G401.6 (cell line): ENCODE results near the gene ISG20.

ENCODE experiments used
- FAIRE-seq: peaks from 2 replicates; lab custom pipeline; 2012; peaks lifted over from hg19 to GRCh38; lab: Jason Lieb, UNC

Gene ISG20

DNA sequence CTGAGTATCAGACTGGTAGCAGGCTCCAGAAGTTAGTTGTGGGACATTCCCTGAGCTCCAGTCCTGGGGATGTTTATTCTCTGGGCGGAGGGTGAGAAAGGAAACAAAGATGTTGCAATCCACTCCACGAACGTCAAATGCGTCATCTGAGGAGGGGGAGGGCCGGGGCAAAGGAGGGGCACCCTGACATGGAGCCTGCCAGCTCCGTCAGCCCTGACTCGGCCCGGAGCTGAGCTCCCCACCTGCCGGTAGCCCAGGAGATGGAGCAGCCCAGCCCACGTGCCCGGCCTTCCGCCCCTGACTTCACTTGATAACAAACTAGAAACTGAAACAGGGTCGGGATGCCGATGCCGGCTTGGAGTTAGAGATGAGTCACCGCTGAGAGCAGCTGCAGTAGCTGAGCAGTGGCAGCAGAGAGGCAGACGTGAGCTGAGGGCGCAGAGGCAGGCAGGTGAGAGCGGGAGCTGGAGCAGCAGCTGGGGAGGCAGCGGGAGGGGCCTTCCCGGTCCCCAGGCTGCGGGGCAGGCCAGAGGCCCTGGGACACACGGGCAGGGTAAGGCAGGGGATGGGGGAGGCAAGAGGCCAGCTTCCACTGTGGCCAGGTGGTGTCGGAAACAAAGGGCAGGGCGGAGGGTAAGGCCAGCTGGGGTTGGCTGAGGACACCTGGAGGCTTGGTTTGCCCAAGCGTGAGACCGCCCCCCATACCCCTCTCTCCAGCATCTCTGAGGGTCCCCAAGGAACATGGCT lies at the start of gene ISG20:
Gene ISG20 (plus strand): TSS at position 391 of the 747 bp plus-strand sequence. CDS start 351 bp downstream, at position 742.
- peak; percentile 77 for FAIRE-seq

- no peak for FAIRE-seq
These were observed 48.1 kb upstream of the ISG20 start for GRCh38 chr15:88590759-88591158.

GRCh38 chr15:88591384-88591783 lies 47.4 kb upstream of the ISG20 start:
- no peak for FAIRE-seq

- no peak for FAIRE-seq
These were observed 34.9 kb upstream of the ISG20 start for GRCh38 chr15:88603885-88604284.

DNA sequence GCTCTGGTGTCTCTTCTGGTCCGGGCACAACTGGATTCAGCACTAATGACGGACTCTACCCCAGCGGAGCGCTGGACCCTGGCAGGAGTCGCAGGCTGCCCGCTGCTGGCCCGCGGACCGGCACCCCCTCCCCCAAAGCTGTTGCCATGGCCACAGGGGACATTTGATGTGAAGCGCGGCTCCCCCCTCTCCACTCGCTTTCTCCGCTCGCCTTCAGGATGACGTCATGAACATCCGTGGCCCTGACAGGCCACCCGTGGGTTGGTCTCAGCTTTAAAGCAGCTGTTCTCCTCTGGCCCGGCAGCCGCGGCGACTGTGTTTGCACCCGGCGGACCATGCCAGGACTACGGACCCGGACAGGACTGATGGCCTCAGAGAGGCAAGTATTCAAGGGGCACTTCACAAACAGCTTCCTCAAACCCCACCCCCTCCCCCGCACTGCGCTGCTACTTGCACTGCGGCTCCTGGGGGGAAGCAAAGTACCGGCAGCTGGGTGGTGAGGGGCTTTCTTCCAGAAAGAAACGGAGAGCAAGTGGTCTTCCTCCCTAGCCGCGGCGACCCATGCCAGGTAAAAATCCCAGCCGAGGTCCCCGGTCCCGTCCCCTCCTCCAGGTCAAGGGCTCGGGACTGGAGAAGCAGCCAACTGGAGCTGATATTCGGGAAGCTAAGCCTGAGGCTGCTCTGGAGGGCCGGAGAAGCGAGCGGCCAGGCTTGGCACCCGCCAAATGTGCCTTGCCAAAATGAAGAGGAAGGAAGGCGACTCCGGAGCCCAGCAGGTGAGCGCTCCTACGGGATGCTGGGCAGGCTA lies 34.2 kb upstream of the ISG20 start:
- no peak for FAIRE-seq

- FAIRE-seq = no peak
These were observed 33.4 kb upstream of the ISG20 start for GRCh38 chr15:88605189-88606069.

DNA sequence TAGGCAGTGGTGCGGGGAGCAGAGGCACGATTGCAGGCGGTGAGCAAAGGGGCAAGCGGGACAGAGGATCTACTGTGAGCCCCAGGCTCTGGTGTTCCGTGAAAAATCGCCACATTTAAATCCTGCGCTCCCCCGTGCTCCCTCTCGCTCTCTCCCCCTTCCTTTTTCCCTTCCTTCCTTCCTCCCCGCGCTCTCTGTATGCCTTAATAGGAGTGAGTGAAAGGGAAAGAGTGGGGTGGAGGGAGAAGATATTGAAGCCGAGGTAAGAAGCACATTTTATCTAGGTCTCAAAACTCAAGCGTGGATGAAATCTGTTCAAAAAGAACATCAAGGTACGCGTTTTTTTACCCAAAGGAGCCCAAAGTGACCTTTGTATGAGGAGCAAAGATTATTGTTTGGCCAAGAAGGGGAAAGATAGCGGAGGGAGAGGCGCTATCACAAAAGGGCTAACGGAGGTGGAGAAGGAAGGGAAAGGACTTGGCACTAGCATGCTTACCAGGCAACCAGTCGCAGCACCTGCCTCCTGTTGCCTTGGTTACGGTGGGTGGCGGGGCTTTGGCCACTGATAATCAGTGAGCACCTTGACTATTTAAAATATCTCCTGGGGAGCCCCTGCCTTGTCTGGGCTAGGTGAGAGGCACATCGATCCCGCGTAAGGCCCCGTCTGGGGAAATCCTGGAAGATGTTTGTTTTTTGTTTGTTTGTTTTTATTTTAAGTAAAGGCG lies 32.6 kb upstream of the ISG20 start:
- FAIRE-seq = no peak

GRCh38 chr15:88607951-88608350 lies 30.9 kb upstream of the ISG20 start:
- no peak for FAIRE-seq

DNA sequence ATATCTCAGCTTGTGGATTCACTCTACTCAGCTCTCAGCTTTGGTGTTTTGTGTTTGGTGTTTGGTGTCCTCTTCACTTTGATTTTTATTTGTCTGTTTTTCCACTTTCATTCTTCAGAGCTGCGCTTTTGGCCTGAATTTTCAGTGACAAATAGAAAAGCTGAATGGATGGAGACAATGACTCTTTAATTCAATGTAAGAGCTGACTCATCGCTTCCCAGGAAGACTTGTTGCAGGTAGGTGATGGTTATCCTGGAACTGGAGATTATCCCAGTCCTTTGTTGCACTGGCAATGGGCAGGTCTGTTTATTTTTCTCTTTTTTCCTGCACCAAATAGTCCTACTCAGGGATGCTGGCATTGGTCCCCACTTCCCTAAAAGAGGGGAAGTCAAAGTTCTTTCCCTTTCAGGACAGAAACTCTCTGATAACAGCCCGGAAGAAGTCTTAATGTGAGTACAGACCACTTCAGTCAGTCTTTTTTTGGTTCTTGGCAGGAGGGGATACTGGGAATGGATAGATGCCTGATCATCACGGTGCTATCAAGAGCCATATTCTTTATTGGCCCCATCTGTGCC lies 30.1 kb upstream of the ISG20 start:
- FAIRE-seq = no peak

- no peak for FAIRE-seq
These were observed 29.3 kb upstream of the ISG20 start for GRCh38 chr15:88609344-88610090.

- no peak for FAIRE-seq
These were observed 28.1 kb upstream of the ISG20 start for GRCh38 chr15:88610701-88611231.

GRCh38 chr15:88612186-88612796 lies 26.5 kb upstream of the ISG20 start:
- FAIRE-seq = no peak

GRCh38 chr15:88613074-88613944 lies 25.5 kb upstream of the ISG20 start:
- FAIRE-seq = no peak

DNA sequence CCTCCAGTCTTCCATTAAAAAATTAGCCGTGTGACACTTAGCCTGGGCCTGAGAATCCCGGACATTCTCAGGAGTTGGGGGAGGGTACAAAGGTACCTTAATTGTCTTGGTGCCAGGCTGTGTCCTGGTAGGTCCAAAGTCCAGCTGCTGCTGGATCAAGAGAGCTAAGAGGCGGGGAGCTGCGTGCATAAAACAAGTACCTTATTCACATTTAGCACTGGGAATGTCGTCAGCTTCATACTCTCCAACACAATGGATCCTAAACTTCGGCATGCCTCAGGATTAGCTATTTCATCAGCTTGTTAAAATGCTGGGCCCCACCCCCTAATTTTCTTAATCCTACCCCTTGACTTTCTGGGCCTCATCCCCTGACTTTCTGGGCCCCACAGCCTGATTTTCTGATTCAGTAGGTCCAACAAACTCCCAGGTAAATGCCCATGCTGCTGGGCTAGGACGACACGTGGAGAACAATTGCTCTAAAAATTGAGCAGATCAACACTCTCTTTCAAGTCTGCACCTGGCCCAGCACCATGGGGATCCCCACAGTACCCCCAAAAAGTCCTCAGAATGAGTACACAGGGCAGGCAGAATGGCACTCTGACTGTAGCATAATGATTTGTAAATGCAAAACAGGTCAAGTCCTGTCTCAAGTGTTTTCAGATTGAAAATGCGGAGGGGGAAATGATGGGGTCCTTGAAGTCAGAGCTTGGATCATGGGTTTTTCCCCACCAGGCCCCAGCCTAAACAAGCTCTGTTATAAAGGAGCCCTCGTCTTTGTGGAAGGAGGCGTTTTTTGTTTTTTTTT lies 23.3 kb upstream of the ISG20 start:
- FAIRE-seq = no peak

DNA sequence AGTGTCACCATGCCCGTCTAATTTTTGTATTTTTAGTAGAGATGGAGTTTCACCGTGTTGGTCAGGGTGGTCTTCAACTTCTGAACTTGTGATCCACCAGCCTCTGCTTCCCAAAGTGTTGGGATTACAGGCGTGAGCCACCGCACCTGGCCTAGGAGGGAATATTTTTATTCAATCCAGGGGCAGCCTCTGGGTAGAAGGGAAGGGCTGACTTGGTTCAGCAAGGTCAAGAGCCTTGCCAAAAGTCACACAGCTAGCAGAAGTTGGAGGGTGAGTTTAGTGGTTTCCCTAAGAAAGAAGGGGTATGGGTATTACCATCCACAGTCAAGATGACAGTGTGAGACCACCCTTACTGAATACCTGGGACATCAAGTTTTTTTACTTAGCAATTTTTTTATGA lies 22.6 kb upstream of the ISG20 start:
- FAIRE-seq = no peak

- FAIRE-seq = no peak
These were observed 21.6 kb upstream of the ISG20 start for GRCh38 chr15:88617031-88617722.

DNA sequence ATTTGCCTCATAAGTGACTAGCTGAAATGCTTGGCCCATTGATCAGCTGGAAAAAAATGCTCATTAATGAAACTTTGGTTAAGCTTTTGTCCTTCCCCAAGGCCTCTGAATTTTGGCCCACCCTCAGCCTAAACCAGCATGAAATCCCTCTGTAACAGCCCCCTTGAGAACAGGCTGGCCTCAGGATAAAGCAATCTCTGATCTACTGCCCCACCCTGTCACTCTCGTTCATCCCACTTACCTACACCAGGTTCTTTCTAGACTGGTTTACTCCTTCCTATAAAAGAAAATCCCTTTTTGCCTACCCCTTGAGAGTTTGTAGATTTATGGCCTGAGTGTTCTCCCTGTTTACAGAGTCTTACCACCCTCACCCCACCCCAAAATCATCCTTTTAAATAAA lies 21.0 kb upstream of the ISG20 start:
- FAIRE-seq = no peak

GRCh38 chr15:88618686-88619085 lies 20.1 kb upstream of the ISG20 start:
- no peak for FAIRE-seq
